Natural killer cell (primary cell): ENCODE data around the gene CCDC127. TPM values are rescaled to one million over a fixed set of nuclear protein-coding genes. Genes with fewer than 3 reads are reported as not detected.

Experiments
- ATAC-seq, 3 donors: fragments of 150-1000 bp in 2 of 3; fragments of 200-7000 bp in 1 of 3; cut with Tn5 transposase; 1 replicate in 1 of 3; 2 replicates in 2 of 3; pipeline ENCODE4 v1.10.0; 2021; ENCODE audit warnings: mild to moderate bottlenecking in 2 of 3, moderate library complexity in 2 of 3
- DNase-seq, 2 donors: peaks; one replicate each; pipeline versions ENCODE4 v3.0.0 to v3.0.0-alpha.2; 2013 to 2021; ENCODE audit warnings: mixed read lengths in 1 of 2
- H3K27ac ChIP-seq: one replicate; pipeline ENCODE4 v1.5.1; 2013; ENCODE audit warnings: mild to moderate bottlenecking, low read length
- H3K27me3 ChIP-seq: one replicate; pipeline ENCODE4 v1.6.1; 2013; ENCODE audit warnings: low read length; ENCODE audit not compliant: control insufficient read depth, insufficient read depth
- H3K36me3 ChIP-seq: one replicate; pipeline ENCODE4 v1.6.1; 2013; ENCODE audit warnings: low read length; ENCODE audit not compliant: control insufficient read depth, insufficient read depth
- H3K4me1 ChIP-seq: one replicate; pipeline ENCODE4 v1.6.1; 2013; ENCODE audit warnings: low read length; ENCODE audit not compliant: control insufficient read depth, insufficient read depth
- H3K4me3 ChIP-seq: one replicate; pipeline ENCODE4 v1.5.1; 2013; ENCODE audit warnings: low read length
- H3K9me3 ChIP-seq: one replicate; pipeline ENCODE4 v1.6.1; 2013; ENCODE audit warnings: low read length; ENCODE audit not compliant: control insufficient read depth, insufficient read depth
- H3K27ac Mint-ChIP-seq, 2 donors: one replicate each; pipeline ENCODE4 v1.8.0; 2022; ENCODE audit warnings: mild to moderate bottlenecking in 2 of 2, mixed read lengths in 2 of 2, moderate library complexity in 1 of 2
- H3K27me3 Mint-ChIP-seq, 2 donors: one replicate each; pipeline ENCODE4 v1.8.0; 2022; ENCODE audit warnings: low read depth in 2 of 2, mixed read lengths in 2 of 2
- H3K36me3 Mint-ChIP-seq: one replicate; pipeline ENCODE4 v1.8.0; 2022; ENCODE audit warnings: mixed read lengths
- H3K4me1 Mint-ChIP-seq, 2 donors: one replicate each; pipeline ENCODE4 v1.8.0; 2022; ENCODE audit warnings: mixed read lengths in 2 of 2
- H3K4me3 Mint-ChIP-seq: one replicate; pipeline ENCODE4 v1.8.0; 2022; ENCODE audit warnings: mild to moderate bottlenecking, moderate library complexity, mixed read lengths
- H3K9me3 Mint-ChIP-seq, 2 donors: one replicate each; pipeline ENCODE4 v1.8.0; 2022; ENCODE audit warnings: mixed read lengths in 2 of 2
- WGBS: methylation state at CpG from one replicate; pipeline ENCODE4 v1.1.7; 2013; ENCODE audit warnings: missing lambda C conversion rate; ENCODE audit not compliant: insufficient coverage; 5-methylcytosine and 5-hydroxymethylcytosine counted together
- intact Hi-C: fragments of 100-400 bp; cut with micrococcal nuclease; formaldehyde crosslinking; loops from one replicate; pipeline ENCODE4 v1.14.2; 2022
- total RNA-seq, 4 donors: library from RNA; stranded (reverse); fragments of 120-200 nt in 1 of 4; gene quantifications; one replicate each; pipeline versions ENCODE4 v1.2.3 to v1.2.4, GENCODE V29; 2013 to 2022
- TF ChIP-seq, protein P1 (sequence below): fragments of 200-600 bp; IDR thresholded peaks from one replicate; pipeline ENCODE4 v1.8.0; 2022; ENCODE audit warnings: antibody characterized with exemption

Gene CCDC127
- total RNA-seq, 3 donors from 2014 or later (not counting 1 experiment from before 2014, with no cell fraction given): 4.4 to 6.2 (median 5.4) TPM

DNA sequence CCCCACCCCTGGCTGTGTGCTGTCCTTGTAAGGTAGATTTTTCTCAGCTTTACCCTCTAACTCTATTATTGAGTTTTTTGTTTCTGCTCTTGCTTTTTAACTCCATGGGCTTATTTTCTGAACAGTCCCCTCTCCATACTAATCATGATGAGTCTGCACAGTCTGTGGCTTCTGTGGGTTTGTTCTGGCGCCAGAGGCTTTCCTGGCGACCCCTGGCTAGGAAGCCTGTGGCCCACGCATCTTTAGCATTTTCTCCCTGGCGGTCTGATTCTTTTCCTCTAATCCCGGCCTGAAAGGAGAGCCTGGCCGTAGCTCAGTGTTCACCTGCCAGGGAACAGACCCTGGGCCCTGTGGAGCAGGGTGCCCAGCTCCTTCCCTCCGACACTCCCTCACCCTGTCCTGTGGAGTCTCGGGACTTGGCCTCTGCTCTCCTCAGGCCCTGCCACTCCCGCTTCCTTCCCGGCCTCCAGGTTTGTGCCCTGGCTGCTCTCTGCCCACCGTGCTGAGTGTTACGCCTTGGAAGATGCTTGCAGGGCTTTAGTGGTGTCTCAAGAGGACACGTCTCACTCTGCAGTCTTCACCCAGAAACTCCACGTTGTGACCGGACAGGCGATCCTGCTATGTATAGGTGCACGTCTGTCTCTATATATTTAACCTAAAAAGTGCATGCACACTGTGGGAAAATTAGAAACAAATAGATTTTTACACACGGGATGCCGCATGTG is 58.3 kb downstream of the CCDC127 start:
- no peak overlapping the region for H3K4me3 Mint-ChIP-seq
- Histone ChIP-seq H3K36me3 (no peaks in the 10 kb centered on the region), H3K27ac (no peak overlapping the region), H3K27me3 (no peaks in the 10 kb centered on the region), H3K4me3 (no peak overlapping the region), H3K4me1 (no peaks in the 10 kb centered on the region), H3K9me3 (no peaks in the 10 kb centered on the region)
- intact Hi-C loops: no loop called here
- H3K36me3 Mint-ChIP-seq: no peaks in the 10 kb centered on the region
- ATAC-seq (no peak), DNase-seq (no peak)
- 39% methylated on average over 19 of the region's 19 CpGs for WGBS
- TF ChIP-seq, protein P1, sequence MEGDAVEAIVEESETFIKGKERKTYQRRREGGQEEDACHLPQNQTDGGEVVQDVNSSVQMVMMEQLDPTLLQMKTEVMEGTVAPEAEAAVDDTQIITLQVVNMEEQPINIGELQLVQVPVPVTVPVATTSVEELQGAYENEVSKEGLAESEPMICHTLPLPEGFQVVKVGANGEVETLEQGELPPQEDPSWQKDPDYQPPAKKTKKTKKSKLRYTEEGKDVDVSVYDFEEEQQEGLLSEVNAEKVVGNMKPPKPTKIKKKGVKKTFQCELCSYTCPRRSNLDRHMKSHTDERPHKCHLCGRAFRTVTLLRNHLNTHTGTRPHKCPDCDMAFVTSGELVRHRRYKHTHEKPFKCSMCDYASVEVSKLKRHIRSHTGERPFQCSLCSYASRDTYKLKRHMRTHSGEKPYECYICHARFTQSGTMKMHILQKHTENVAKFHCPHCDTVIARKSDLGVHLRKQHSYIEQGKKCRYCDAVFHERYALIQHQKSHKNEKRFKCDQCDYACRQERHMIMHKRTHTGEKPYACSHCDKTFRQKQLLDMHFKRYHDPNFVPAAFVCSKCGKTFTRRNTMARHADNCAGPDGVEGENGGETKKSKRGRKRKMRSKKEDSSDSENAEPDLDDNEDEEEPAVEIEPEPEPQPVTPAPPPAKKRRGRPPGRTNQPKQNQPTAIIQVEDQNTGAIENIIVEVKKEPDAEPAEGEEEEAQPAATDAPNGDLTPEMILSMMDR: no peak
- H3K9me3 Mint-ChIP-seq: no peaks in the 10 kb centered on the region
- H3K27ac Mint-ChIP-seq: no peak overlapping the region
- peaks cover 7 to 19% of the 10 kb centered on the region in 2 donors for H3K27me3 Mint-ChIP-seq
- no peaks in the 10 kb centered on the region for H3K4me1 Mint-ChIP-seq

DNA sequence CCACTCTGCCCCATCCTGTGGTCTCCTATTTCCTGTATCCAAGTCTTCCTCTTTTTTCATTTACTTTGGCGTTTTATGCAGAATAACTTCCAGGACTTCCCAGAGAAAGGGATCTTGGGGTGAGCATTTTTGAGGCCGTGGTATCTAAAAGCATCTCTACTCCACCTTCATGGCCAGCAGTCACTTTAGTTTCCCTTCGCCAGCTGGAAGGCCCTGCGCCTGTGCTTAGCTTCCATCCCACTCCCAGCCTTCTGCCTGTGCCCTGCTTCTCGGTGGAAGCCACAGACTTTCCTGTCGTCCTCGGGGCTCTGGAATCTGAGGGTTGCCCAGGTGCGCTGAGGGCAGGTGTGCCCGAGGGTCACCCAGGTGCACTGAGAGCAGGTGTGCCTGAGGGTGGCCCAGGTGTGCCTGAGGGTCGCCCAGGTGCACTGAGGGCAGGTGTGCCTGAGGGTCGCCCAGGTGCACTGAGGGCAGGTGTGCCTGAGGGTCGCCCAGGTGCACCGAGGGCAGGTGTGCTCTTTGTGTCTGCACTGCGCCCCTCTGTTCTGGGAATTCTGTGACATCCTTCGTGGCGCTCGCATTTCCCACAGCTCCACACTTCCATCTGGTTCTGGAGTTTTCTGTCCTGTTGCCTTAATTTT is 59.0 kb downstream of the CCDC127 start:
- ATAC-seq (no peak), DNase-seq (no peak)
- Histone ChIP-seq H3K27ac (no peak overlapping the region), H3K27me3 (no peaks in the 10 kb centered on the region), H3K9me3 (no peaks in the 10 kb centered on the region), H3K36me3 (no peaks in the 10 kb centered on the region), H3K4me1 (no peaks in the 10 kb centered on the region), H3K4me3 (no peak overlapping the region)
- H3K27ac Mint-ChIP-seq: no peak overlapping the region
- no peaks in the 10 kb centered on the region for H3K9me3 Mint-ChIP-seq
- intact Hi-C loops: no loop called here
- H3K27me3 Mint-ChIP-seq: peaks cover 8 to 19% of the 10 kb centered on the region in 2 donors
- 64% methylated on average over 17 of the region's 17 CpGs for WGBS
- no peaks in the 10 kb centered on the region for H3K4me1 Mint-ChIP-seq
- H3K4me3 Mint-ChIP-seq: no peak overlapping the region
- TF ChIP-seq, protein P1: no peak
- no peaks in the 10 kb centered on the region for H3K36me3 Mint-ChIP-seq

DNA sequence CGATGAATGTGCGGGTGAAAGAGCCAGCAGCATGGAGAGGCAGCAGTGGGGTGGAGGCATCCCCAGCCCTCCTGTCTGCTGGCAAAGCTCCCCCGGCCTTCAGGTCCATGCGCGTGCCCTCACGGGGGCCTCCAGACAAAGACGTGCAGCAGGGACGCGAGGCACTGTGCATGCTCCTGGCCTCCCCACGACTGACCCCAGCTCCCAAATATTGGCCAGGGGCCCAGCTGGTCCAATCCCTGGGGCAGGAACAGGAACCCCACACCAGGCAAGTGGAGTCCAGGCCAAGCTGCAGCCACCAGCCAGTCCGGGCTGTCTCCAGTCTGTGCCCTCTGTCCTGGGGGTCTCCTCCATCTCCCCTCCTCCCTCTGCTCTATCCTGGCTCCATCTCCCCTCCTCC is 60.2 kb downstream of the CCDC127 start:
- Histone ChIP-seq H3K4me3 (no peak overlapping the region), H3K36me3 (no peaks in the 10 kb centered on the region), H3K9me3 (no peaks in the 10 kb centered on the region), H3K4me1 (no peaks in the 10 kb centered on the region), H3K27ac (no peak overlapping the region), H3K27me3 (no peaks in the 10 kb centered on the region)
- intact Hi-C loops: no loop called here
- Mint-ChIP-seq H3K4me3 (no peak overlapping the region), H3K36me3 (no peaks in the 10 kb centered on the region), H3K27ac (no peak overlapping the region), H3K9me3 (no peaks in the 10 kb centered on the region), H3K27me3 (peaks cover 8 to 19% of the 10 kb centered on the region in 2 donors), H3K4me1 (no peaks in the 10 kb centered on the region)
- TF ChIP-seq, protein P1: no peak
- WGBS: 94% methylated on average over 11 of the region's 11 CpGs
- DNase-seq (no peak), ATAC-seq (no peak)
